SK-N-MC (cell line): Measurements from ENCODE around the gene ANGPTL8.
A peak's percentile ranks its signal among the peaks of the same experiment; 100 is the strongest.

Experiments
- DNase-seq: peaks from one replicate; pipeline ENCODE4 v3.0.0-alpha.2; 2011; ENCODE audit warnings: low read depth, low spot score
- H3K27ac ChIP-seq: fragments of 200-600 bp; sonication (generic); 2 replicates; pipeline ENCODE4 v1.5.1; 2016; ENCODE audit warnings: mixed run types
- H3K36me3 ChIP-seq: fragments of 200-600 bp; sonication (generic); 2 replicates; pipeline ENCODE4 v1.6.1; 2017; ENCODE audit warnings: antibody characterized with exemption, low read length, mixed read lengths; ENCODE audit not compliant: insufficient read depth
- H3K4me3 ChIP-seq: fragments of 200-600 bp; sonication (generic); 2 replicates; pipeline ENCODE4 v1.5.1; 2016
- H3K9ac ChIP-seq: fragments of 200-600 bp; sonication (generic); 2 replicates; pipeline ENCODE4 v1.8.0; 2017; ENCODE audit warnings: mixed run types, mixed read lengths; ENCODE audit not compliant: insufficient read length
- H3K9me3 ChIP-seq: fragments of 200-600 bp; sonication (generic); 2 replicates; pipeline ENCODE4 v1.6.1; 2017; ENCODE audit warnings: low read depth, mild to moderate bottlenecking, antibody characterized with exemption, low read length, moderate library complexity, mixed read lengths
- EZH2 ChIP-seq: fragments of 200-600 bp; sonication (generic); IDR thresholded peaks from one replicate; pipeline ENCODE4 v1.6.1; 2017; ENCODE audit warnings: antibody characterized with exemption
- FOXP2 ChIP-seq: optimal IDR thresholded peaks from 2 replicates; pipeline ENCODE3; 2011; ENCODE audit warnings: mild to moderate bottlenecking, moderate library complexity; ENCODE audit not compliant: insufficient read depth; ENCODE audit errors: extremely low read length, control extremely low read depth
- POLR2AphosphoS5 ChIP-seq: IDR thresholded peaks from 2 replicates; pipeline ENCODE4 v1.6.1; 2012; ENCODE audit warnings: mild to moderate bottlenecking, low read depth, low read length, borderline replicate concordance

ANGPTL8 gene

GRCh38 chr19:11239377-11240000 is at the start of gene ANGPTL8:
Gene ANGPTL8, plus strand, starts transcription at chr19:11239619. Its CDS starts 19 bp downstream, at chr19:11239638.
- no peaks in the 10 kb centered on the region for H3K36me3 ChIP-seq
- no peak within 1 kb of the TSS for H3K4me3 ChIP-seq
- H3K27ac ChIP-seq: no peak within 1 kb of the TSS
- DNase-seq: no peak
- no peak for TF ChIP-seq FOXP2
- H3K9me3 ChIP-seq: no peaks in the 10 kb centered on the region
- H3K9ac ChIP-seq: no peak within 1 kb of the TSS

- Histone ChIP-seq H3K9ac (no peak overlapping the region), H3K9me3 (no peaks in the 10 kb centered on the region), H3K36me3 (peaks cover 39% of the 10 kb centered on the region; the same call in 1 of the 2 replicates), H3K27ac (no peak overlapping the region), H3K4me3 (no peak overlapping the region)
- TF ChIP-seq FOXP2 (no peak), EZH2 (no peak), POLR2AphosphoS5 (no peak)
- no peak for DNase-seq
These were observed 48.9 kb upstream of the ANGPTL8 start for GRCh38 chr19:11190501-11190900.

GRCh38 chr19:11191273-11191755 is 48.1 kb upstream of the ANGPTL8 start:
- no peak overlapping the region for H3K4me3 ChIP-seq
- no peak for DNase-seq
- no peaks in the 10 kb centered on the region for H3K9me3 ChIP-seq
- TF ChIP-seq EZH2 (no peak), POLR2AphosphoS5 (no peak)
- no peak overlapping the region for H3K9ac ChIP-seq
- no peak overlapping the region for H3K27ac ChIP-seq
- H3K36me3 ChIP-seq: peaks cover 37% of the 10 kb centered on the region; the same call in 1 of the 2 replicates

GRCh38 chr19:11191934-11192333 is 47.5 kb upstream of the ANGPTL8 start:
- no peak for TF ChIP-seq FOXP2
- TF ChIP-seq EZH2: no peak
- no peak for TF ChIP-seq POLR2AphosphoS5
- Histone ChIP-seq H3K9me3 (no peaks in the 10 kb centered on the region), H3K36me3 (peaks cover 32% of the 10 kb centered on the region; the same call in 1 of the 2 replicates), H3K9ac (no peak overlapping the region), H3K27ac (no peak overlapping the region), H3K4me3 (no peak overlapping the region)
- DNase-seq: no peak

GRCh38 chr19:11192957-11193939 is 46.2 kb upstream of the ANGPTL8 start:
- no peak for DNase-seq
- no peak for TF ChIP-seq POLR2AphosphoS5
- TF ChIP-seq EZH2: no peak
- TF ChIP-seq FOXP2: no peak
- Histone ChIP-seq H3K27ac (no peak overlapping the region), H3K9ac (no peak overlapping the region), H3K9me3 (no peaks in the 10 kb centered on the region), H3K4me3 (no peak overlapping the region), H3K36me3 (peaks cover 32% of the 10 kb centered on the region; the same call in 1 of the 2 replicates)

- Histone ChIP-seq H3K9ac (no peak overlapping the region), H3K27ac (no peak overlapping the region), H3K4me3 (no peak overlapping the region), H3K9me3 (no peaks in the 10 kb centered on the region), H3K36me3 (peaks cover 32% of the 10 kb centered on the region; the same call in 1 of the 2 replicates)
- DNase-seq: no peak
- TF ChIP-seq POLR2AphosphoS5: no peak
- TF ChIP-seq EZH2: no peak
- TF ChIP-seq FOXP2: no peak
These were observed 45.2 kb upstream of the ANGPTL8 start for GRCh38 chr19:11194173-11194572.

- peak overlapping the region; percentile 11 for H3K9ac ChIP-seq
- DNase-seq: no peak
- H3K9me3 ChIP-seq: no peaks in the 10 kb centered on the region
- H3K27ac ChIP-seq: peak overlapping the region; percentile 73
- H3K36me3 ChIP-seq: peaks cover 32% of the 10 kb centered on the region; the same call in 1 of the 2 replicates
- H3K4me3 ChIP-seq: peak overlapping the region; percentile 67
- no peak for TF ChIP-seq POLR2AphosphoS5
- no peak for TF ChIP-seq EZH2
- TF ChIP-seq FOXP2: no peak
These were observed 44.5 kb upstream of the ANGPTL8 start for GRCh38 chr19:11194656-11195558.

- TF ChIP-seq EZH2: no peak
- no peak for TF ChIP-seq FOXP2
- no peak for TF ChIP-seq POLR2AphosphoS5
- no peak for DNase-seq
- peak overlapping the region; percentile 67 for H3K4me3 ChIP-seq
- peak overlapping the region; percentile 73 for H3K27ac ChIP-seq
- peaks cover 32% of the 10 kb centered on the region; the same call in 1 of the 2 replicates for H3K36me3 ChIP-seq
- H3K9ac ChIP-seq: peak overlapping the region; percentile 11
- no peaks in the 10 kb centered on the region for H3K9me3 ChIP-seq
These were observed 43.7 kb upstream of the ANGPTL8 start for GRCh38 chr19:11195681-11196080.
